ENCODE results near the gene SLC1A3.

SLC1A3 gene

DNA sequence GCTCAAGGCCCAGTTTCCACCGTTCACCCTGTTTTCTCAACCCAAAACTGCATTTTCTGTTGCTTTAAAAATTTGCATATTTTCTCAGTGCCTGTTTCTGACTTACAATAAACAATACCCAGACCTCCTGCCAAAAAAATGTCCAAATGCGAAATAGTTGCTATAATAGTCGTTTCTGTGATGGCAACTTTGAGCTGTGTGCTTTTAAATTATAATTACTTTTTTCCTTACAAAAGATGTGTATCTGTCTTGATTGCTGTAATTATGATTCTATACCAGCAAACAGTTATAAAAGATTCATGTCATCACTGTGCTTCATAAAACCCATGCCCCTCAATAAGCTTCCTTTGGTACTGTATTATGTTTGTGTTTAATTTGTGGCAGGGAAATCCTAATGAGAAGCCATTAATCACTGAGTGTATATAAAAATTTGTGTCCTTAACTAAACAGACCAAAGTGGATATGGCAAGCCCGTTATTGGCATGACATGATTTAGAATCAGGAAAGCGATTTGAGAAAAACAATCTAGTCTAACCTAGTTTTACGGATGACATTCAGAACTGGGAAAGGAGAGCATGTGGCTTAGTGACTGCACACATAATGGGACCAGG is 5.4 kb upstream of the SLC1A3 start:
- no peak for DNase-seq (ENCODE audit: low read depth)

DNA sequence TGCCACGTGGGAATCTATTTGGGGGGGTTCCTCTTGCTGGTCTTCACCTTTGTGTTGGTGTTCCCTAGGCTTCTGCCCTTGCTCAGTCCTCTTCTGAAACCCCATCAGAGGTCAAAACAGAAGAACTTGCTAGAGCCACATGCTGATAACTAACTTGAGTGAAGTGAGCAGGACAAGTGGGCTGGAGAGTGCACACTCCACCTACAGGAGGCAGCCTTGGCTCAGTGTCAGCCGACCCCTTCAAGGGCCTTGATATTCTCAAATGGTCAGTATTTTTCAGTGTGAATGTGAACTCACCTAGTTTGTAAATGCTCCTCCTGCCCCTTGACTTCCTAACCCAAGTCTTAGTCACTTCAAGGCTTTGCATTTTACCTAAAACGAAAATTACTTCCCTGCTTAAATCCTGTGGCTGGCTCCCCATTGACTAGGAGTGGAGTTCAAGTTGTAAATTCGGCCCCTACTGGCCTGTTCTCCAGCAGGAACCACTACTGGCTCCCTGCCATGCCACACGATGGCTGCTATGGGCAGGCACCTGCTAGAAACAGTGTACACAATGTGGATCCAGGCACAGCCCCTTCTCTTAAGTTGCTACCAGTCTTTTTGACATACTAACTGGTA is 3.6 kb upstream of the SLC1A3 start:
- no peak for DNase-seq (ENCODE audit: low read depth)

DNA sequence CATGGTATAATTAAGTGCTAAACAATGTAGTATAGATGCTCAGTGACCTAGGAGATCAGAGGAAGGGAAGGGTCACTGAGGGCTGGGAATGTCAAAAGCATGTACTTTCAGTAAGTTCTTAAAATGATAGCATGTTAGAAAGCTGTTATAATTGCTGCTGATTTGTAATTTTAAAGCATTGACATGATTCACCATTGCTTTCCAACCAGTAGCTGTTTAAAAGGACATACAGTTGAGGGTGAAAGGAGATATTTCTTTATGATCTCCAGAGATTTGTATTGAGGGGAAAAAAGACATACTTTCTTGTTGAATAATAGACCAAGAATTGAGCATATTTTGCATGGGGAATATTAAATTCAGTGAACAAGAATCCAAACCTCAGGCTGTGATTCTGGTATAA is 1.2 kb upstream of the SLC1A3 start:
- no peak for DNase-seq (ENCODE audit: low read depth)

DNA sequence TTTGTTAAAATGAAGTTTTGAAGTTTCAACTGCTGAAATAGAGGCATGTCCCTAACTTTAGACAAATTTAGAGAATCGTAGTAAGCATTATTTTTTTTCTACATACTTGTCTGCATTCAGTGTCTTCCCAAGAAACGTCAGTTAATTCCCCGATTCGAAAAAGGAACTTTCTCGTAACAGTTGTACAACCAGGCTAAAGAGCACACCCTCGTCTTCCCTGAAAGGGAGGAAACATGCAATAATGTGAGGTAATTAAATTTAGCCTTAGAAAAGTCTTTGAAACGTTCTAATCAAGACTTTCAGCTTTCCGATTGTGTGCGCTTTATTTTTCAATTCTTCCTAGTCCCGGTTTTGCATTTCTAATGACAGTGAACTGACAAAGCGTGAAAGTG is 374 bp upstream of the SLC1A3 start:
- DNase-seq (ENCODE audit: low read depth) = no peak

DNA sequence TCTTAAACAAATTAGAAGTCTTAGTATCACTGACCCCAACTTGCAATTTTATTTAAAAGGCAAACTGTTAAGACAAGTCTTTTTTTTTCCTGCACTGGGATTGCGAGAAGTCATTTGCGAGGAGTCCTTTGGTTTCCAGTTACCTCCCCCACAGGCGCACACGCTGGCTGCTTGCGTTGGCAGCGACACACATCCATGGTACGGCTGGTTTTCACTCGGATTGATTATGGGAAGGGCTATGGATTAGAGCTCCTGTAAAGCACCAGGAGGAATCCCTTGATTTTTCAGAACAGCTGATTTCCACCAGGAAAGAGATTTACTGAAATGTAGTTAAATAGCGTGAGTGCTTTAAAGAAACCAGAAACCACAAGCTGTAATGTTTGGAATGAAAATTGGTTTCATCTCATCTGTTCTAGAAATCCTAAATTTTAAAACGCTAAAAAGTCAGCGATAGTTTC is 737 bp downstream of the SLC1A3 start:
- no peak for DNase-seq (ENCODE audit: low read depth)

DNA sequence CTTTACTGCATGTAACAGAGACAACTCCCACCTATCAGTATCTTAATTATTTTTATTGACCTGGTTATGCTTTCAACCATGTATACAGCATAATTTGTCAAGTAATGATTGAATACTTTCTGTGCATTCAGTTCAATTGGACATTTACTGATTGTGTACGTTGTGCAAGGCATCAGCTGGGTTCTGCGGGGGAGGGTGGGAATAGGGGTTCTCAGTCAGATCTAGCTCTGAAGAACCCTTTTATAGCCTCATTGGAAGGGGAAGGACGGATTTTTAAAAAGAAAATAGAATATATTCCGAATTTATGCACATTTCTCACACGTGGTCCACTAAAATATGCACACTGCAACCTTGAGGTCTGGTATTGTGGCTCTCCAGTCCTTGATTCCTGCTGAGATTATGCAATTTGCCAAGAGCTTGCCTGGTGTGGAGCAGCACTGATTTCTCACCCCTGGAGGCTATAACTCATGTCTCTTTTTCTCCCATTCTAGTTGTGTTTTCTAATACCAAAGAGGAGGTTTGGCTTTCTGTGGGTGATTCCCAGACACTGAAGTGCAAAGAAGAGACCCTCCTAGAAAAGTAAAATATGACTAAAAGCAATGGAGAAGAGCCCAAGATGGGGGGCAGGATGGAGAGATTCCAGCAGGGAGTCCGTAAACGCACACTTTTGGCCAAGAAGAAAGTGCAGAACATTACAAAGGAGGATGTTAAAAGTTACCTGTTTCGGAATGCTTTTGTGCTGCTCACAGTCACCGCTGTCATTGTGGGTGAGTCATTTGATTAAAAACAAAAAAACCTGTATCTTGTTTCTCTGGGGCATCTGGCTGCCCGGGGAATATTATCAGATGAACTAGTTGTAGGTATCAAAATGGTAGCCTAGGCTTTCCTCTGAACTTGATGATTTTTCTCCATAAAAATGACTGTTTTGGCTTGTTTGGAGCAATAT is 1.7 kb downstream of the SLC1A3 start:
- DNase-seq (ENCODE audit: low read depth) = no peak

DNA sequence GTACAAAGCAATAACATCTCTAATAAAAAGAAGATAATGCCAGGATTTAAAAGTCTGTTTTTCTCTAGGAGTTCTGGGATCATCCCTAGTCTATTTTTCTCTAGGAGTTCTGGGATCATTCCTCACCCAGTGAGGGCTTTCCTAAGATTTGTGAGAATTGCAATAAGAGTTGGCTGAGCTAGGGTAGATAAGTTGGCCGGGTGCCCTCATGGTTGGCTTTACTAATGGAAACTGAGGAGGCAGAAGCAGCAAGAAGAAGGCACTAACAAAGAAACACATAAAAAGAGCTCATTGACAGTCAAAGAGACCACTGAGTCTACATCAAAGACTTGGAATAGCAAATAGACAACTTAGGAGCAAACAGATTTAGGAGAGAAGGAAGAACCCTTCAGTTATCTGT is 4.2 kb downstream of the SLC1A3 start:
- DNase-seq (ENCODE audit: low read depth) = no peak

DNA sequence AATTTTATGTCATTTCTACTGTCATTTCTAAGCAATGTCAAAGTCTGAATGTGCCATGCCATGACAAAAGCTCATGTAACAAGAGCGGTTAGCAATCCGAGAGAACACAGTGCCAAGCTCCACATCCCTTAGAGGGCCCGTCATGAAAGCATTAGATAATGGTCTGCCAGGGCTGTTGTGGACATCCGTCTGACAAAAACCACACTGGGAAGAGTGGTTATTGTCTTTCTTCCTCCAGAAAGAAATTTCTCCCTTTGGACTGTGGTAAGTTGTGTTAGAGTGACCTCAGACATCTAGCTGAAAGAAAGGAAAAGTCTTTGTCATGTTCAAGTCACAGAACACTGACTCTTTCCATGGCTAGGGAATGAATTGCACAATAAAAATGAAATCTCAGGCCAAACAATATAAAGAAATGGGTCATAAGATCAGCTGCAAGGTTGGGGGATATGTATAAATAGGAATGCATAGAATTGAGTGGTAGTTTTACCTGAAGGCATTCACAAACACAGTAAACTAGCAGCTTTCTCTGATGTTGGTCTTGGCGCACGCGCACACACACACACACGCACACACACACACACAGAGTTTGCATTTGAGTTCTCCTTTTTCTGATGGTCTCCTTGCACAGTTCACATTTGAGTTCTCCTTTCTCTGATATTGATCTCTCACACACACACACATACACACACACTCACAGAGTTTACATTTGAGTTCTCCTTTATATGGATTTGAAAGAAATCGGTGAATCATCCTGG is 5.3 kb downstream of the SLC1A3 start:
- DNase-seq (ENCODE audit: low read depth) = no peak

DNA sequence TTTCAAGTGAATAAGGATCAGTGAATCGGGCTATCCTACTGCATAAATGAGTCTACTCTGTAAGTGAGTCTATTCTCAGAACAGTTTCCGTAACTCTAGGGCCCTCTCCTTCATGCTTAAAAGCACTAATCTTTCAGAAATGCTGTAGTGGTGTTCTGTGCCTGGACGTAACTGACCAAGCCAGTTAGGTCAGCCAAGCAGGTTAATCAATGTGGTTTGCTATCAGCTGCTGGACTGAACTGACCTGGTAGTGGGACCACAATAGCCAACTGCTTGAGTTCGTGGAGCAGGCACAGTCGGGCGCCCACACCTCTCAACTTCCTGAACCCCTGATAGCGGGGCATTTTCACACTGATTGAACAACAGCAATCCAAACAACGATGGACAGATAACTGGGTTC is 6.8 kb downstream of the SLC1A3 start:
- no peak for DNase-seq (ENCODE audit: low read depth)

DNA sequence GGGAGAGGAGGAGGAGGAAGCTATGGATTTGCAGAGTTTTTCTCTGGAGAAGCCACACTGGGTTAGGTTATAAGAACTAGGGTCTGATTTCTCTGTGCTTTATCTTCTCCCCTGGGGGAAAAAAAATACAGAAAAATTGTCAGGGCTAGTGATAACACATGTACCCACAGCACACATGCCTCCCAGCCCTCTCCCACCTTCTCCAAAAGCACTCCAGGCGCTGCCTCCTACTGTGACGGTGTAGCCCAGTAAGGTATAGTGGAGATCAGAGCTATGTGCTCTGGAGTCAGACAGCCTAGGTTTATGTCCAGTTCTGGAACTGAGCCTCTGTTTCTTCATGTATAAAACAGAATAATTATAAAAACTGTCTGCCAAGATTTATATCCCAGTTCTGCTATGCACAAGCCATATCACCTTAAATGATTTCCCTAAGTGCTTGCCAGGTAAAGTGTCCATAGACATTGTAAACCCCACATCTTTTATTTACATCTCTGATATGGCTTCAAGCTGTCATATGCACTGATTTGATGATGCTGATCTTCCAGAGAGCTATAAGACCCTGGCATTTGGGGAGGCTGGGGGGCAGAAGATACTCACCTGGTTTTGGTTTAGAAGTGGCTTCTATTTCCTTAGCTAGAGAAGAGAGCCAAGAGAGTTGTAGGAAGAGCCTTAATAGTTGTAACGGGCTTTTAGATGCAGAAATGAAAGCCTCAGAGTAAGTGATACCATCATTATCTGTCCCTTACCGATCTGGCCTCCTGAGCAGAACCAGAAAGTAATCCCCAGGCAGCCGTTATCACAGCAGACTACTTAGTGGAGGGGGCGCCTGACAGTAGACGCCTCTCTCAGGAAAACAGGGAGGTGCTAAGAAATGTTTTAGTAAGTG is 7.6 kb downstream of the SLC1A3 start:
- no peak for DNase-seq (ENCODE audit: low read depth)

DNA sequence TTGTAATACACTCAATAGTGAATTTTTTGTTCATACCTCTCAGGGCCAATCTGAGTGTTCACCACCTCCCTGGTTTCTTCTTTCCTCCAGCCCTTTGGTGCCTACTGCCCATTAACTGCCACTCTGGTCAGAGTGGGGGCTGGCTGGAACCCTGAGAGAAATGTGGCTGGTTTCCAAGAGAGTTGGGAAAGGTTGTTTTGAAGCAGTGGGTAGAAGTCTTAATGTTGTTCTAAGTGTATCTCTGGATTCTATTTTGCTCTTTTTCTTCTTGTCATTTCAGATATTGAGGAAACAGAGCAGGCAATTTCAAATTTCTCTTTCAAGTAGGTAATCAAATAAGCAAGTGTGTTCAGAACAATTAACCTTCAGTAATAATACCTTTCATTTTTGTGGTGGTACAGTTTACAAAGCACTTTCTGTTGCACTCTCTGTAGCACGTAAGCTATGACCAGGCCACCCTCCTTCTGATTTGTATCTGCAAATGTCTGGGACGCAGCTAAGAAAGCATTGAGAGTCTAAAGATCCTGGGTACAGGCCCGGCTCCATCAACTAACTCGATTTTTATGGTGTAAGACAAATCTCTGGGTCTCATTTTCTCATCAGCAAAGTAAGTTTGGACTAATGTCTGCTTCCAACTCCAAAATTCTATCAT is 8.4 kb downstream of the SLC1A3 start:
- DNase-seq (ENCODE audit: low read depth) = no peak

DNA sequence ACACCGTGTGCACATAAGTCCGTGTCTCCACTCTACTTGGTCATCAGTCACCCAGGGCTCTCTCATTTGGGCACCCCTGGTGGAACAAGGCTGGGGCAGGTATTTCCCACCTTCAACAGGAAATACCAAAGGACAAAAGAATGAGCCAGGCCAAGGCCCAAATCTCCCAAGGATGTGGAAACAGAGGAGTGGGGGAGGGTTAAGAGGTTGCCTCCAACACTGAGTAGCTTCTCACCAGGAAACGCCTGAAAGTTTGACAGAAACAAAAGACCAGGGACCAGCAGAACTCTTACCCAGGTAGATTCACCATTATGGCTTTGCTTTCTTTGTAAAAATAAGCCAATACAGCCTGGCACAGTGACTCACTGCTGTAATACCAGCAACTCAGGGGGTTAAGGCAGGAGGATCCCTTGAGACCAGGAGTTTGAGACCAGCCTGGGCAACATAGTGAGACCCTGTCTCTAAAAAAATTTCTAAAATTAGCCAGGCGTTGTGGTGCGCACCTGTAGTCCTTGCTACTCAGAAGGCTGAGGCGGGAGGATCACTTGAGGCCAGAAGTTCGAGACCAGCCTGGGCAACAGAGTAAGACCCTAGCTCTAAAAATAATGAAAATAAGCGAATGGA is 12.7 kb downstream of the SLC1A3 start:
- DNase-seq (ENCODE audit: low read depth) = no peak

DNA sequence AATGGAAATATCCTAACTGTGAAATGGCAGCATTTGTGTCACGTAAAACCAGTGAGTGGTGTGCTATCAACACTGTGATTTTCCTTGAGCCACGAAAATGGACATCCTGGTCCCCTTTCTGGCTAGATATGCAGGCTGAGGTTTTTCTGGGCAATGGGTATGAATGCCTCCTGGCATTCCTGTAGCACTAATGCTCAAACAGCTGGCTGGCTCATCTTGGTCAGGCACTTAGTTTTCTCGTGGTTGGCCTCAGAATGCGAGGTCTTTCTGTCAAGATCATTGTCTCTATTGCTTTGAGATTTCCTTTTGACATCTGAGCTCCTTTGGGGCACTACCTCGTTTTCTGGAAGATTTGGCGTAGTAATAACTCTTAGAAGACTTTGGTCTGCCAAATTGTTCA is 15.6 kb downstream of the SLC1A3 start:
- no peak for DNase-seq (ENCODE audit: low read depth)

DNA sequence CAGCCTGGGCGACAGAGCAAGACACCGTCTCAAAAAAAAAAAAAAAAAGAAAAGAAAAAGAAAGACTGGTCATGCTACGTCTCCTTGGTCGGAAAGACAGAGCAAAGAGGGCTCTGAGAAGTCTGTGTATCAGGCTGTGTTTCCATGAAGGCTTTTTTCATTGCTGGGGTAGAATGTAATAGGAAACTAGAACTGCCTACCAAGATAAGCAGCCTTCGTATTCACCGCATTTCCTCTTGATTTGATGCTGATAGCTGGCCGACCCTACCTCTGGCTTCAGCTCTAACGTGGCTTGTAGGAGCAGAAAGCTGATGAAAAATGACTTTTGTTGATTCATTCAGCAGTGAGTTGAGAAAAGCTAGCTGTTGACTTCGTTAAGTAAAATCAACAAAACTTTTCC is 17.4 kb downstream of the SLC1A3 start:
- DNase-seq (ENCODE audit: low read depth) = no peak

DNA sequence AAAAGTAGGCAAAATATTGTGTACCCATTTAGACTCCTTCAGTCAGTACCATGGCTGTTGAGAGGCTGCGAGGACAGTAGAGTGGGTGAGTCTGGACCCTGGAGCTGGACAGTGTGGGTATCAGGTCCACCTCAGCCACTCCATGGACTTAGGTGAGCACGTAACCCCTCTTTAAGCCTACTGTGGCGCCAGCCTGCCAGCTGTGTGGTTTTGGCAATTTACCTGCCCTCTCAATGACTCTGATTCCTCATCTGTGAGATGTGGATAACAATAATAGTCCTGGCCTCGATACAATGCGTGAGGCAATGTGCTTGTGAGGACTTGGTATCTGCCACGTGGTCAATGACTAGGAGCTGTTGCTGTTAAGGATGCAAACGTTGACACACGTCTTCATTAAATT is 17.9 kb downstream of the SLC1A3 start:
- DNase-seq (ENCODE audit: low read depth) = no peak

DNA sequence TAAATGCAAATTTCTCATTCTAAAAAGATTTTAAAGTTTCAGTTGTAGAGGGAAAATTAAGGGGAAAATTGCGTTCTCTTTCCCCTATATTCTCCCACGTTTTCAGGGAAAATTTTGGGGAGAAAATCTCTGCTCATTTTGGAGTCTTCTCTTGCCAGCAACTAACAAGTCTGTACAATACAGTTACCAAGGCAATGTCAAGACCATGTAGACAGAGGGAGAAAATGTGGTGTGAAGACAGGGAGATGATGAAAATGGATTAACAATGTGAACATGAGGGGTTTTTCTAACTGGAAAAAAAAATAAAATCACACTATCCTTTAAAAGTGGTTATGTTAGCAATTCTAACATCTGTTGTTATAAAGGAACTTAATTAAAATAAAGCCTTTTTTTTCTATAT is 22.3 kb downstream of the SLC1A3 start:
- DNase-seq (ENCODE audit: low read depth) = no peak

DNA sequence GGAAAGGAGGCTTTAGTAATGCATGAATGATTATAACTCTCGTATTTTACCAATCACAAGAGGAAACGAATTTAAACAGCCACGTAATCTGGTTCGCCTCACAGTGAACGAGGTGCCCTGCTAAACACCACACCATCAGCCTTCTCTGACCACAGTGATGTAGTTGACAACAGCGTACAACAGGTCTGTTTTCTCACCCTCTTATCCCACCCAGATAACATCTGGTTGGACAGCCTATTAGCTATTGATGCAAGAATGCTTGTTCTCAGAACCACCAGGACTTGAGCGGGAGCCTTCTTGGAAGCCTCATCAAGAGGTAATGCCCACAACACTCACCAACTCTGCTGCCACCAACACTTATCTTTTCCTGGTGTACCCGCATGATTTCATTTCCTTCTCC is 23.3 kb downstream of the SLC1A3 start:
- no peak for DNase-seq (ENCODE audit: low read depth)

DNA sequence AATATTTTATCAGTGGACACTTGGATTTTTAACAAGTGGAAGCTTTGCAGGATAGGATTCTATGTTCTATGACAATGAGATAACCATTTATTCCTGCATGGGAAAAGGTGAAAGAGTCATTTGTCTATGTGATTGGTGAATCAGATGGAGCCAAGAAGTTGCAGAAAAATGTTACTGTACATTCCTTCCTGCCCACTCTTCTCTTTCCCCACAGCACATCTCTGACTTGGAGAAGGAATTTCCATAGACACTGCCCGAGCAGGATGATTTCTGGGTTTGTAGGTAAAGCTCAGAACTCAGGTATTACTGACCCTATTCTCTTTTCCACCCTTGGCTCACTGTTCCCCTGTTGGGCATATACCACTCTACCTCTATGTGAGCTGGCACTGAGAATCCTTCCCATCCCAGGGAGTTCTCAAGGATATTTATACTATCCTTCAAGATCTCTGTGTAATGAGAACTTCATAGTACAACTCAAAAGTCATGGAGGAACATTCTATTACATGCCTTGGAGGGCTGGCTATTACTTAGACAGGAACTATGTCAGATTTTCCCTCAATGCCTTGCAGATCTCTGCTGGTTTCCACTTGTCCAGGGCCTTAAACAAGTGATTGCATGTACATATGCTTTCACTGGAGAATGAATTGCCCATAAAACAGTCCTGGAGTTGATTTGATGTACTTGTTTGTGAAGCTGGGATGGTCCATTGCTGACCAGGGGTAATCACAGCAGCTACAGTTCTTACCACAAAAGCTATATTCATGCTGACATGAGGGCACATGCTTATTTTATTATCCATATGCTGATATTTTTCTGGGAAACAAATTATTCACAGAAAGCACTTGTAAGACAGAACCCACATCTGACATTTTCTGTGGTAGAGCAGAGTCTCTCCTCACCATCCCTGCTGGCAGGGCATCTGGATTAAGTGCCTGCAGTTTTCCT is 24.1 kb downstream of the SLC1A3 start:
- no peak for DNase-seq (ENCODE audit: low read depth)

DNA sequence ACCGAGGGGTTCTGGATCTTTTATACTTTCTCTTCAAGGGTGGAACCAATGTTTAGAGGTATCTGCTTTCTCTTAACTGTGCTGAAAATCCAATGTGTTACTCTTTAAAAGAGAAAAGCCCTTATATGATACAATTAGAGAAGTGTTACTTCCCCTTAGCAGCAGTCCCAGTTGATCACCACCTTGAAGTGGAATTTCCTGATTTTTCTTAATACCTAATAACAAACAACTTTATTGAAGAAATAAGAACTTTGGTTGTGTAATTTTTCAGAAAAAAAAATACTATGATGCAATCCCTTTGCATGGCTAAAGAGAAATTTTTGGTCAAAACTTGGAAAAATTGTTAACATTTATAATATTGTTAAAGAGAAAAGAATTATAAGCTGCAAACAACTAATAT is 24.7 kb downstream of the SLC1A3 start:
- DNase-seq (ENCODE audit: low read depth) = no peak

All from T-helper 22 cell (primary cell).